ENCODE results near the gene FRMD4A.

FRMD4A gene

DNA sequence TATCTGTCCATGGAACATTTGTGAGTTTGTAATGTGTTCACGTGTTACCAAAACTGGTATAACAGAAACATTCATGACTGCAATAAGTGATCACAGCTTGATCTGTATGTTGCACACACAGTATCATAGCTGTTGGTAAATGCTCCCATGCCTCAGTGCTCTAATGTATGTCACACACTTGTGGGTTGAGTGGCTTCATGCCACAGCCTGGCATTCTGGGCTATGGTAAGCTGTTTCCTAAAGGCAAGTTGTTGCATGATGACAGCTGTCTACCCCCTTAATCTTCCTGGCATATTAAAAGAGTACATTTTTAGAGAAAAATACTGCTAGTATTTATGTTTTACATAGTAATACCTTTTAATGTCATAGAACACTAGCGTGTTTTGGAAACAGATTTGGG lies 708.8 kb downstream of the FRMD4A start:
- no peak for DNase-seq

DNA sequence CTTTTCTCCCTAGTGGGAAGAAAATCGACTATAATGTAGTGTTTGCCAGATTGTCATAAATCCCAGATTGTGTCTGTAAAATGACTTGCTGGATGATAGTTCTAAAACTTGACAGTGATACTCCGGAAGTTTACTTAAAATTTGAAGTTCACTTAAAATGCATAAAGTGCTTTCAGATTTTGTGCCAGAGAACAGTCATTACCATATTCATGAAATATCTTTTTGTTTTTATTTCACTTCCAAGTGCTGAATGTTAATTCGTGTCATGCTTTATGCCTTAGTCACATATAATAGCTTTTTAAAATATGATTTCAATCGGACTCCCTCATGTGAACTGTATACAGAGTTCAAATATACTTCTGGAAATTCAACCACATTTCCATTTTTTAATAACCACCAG lies 713.6 kb downstream of the FRMD4A start:
- no peak for DNase-seq

DNA sequence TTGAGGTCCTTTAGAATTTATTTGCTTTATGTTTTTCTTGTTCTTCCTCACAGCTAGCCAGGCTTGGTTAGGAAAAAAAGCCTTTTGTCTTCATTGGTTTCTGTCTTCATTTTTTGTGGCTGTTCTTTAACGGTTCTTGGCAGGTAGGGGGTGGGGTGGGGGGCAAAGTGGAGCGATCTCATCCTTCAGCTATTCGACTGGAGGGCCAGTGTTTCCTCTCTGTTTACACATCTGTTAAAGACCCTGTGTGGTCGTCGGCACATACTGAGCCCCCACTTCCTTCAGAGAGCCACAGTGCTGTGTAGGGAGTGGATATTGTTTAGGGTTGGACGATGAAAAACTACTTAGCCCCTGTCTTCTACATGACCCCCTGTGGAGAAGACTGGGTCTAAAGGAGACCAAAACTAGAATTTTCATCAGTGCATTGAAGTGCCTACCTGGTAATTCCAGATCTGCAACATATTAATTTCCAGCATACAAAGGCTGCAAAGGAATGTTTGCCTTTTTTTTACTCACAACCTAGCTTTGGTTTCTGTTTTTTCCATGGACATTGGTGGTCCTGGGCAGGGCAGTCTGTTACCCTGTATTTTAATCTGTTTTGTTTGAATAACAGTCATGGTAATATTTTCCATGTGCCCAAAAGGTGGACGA lies 714.9 kb downstream of the FRMD4A start:
- no peak for DNase-seq

DNA sequence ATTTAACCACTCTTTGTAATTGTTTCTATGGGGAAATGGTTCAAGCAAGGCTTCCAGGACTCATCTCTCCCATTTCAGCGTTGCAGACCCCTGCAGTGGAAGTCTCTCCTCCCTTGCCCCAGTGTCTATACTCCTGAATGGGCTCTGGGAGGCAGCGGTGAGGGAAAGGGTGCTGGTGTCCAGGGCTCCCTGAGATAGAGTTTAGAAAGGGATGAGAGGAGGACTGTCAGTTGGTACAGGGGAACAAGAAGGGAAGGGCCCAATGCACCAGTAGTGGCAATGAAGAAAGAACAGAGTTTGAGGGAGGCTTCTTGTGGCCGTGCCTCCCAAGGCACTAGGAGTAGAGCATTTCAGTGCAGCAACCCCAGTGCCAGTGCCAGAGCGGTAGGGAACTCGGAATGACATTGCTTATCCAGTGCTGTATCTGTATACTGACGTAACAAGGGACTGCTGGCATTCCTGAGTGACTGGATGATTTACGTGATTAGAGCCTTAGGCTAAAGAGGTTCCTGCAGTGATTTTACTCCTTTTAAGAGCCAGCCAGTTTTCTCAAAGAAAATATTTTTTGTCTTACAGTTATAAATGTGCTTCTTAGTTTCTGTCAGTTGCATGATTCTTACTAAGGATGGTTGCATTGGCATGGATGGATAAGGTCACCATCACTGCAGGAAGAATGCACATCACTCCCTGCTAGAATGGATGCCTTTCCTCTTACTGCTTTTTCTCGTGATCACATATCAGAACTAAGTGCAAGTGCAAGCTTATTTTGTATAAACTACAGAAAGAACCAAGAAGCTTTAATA lies 716.0 kb downstream of the FRMD4A start:
- DNase-seq, result no peak

DNA sequence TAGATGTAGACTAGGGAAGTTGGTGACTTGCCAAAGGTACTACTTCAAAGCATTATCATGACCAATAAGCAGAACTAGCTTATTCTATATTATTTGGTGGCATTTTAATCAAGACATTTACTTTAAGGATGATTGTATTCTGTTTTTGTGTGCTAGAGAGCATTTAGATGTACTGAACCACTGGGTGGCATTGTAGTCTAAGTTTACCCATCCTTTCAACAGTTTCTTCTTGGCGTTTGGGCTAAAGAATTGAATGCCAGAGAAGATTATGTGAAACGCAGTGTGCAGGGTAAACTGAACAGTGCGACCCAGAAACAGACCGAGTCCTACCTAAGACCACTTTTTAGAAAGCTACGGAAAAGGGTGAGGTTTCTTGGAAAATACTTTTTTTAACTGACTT lies 717.2 kb downstream of the FRMD4A start:
- no peak for DNase-seq

DNA sequence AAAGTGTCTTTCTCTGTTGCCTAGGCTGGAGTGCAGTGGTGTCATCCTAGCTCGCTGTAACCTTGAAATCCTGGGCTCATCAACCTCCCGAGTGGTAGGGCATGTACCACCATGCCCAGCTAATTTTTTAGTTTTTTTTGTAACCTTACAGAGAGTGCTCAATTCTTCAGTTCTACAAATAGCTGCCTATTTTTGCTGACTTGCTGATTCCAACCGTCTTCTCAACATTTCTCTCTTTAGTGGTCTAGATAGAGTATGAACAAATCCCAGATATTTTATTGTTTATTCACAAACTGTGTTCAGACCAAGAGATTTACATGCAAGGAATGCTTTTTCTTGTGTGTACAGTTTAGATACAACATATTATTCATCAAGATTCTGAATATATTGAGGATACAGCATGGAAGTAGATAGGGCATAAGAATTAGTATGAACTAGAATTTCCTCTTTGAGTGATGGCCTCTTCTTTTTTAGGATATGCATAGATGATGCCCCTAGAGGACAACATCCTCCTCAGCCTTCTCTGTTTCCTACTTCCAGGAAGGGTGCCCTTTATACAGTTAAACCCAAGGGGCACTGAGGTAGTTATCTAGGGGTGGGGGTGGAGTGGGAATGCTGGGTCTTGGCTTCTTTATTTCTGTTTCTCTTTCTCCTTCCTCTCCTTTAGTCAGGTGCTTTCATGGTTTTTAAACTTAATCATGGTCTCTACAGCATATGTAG lies 717.9 kb downstream of the FRMD4A start:
- no peak for DNase-seq

DNA sequence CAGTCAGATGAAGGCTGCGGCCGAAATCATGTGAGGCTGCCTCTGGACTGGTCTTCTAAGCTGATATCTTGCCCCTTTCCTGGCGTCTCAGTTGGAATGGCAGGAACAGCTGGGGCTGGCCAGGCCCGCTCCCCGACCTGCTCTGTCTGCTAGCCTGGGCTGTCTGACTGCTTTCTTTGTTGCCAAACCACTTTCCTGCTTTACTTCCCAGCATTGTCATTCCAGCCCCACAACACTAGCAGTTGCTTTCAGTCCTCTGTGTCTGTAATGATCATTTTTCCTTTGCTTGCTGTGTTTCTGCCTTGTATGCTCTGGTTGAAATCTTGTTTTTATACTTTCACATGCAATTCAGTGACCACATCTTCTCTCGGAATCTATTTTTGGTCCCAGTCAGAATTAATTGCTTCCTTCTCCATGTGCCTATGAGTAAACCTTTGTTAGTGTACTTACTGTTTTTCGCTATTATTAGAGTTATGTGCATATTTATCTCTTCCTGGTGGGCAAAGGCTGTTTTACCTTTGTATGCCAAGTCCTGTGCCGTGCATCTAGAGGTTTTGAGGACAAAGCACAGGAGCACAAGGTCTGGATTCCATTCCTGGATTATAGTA lies 722.4 kb downstream of the FRMD4A start:
- no peak for DNase-seq

DNA sequence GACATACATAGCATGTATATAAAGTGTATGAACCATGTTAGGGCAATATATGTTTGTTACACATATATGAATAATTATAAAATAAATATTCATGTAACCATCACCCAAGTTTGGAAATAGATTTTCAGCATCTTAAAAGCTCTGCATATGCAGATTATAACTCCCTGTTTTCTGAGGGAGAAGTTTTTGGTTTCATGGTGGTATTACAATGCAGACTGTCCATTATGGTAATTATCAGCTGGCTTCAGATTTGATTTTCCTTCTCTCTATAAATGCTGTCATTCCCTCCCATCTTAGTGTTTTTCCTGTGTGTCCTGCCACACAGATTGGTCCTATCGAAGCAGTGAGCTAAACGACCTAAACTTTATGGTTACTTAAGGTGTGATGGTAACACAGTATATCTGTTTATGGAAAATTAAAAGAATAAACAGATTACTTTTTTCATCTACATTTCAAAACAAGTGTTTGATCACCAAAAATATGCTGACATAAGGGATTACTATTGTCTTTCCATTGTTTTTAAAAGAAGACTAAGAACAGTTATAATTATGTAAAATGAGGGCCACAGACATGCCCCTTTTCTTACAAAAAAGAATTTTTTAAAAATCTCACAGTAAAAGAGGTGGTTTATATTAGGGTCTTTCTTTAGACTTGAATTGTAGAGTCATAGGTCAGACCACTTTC lies 726.2 kb downstream of the FRMD4A start:
- DNase-seq, result no peak

DNA sequence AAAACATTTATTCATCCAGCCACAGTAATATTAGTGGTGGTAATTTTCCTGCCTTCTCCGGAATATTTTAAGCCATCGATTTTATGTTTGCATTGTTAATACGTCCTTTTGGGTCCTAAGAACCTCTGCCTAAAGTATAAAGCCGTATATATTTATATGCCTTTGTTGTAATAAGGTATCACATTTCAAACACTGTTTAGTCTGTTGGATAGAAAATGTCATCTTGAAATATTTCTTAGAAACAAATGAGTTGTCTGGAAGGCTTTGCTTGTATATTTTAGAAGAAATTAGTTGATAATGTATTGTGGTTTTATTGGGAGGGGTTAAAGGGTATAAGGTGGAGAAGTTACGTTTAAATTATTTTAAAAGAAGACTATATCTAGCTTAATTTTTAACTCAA lies 732.8 kb downstream of the FRMD4A start:
- no peak for DNase-seq

DNA sequence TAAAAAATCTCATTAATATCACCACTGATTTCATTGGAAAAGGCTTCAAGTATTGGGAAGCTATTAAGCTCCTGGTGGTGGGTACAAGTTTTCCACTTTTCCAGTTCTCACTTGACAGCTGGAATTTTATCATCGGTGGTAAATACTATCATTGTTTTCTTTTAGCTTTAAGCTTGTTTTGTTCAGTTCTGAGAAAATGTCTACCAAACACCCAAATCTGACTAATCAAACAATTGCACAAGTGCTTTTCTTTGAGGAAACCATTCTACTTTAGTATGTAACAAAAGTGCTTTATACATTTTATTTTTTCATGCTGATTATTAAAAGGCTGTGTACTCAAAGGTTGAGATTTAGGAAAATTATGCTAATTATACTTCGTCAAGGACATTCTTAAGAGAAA lies 736.1 kb downstream of the FRMD4A start:
- no peak for DNase-seq

Measured in DMS 273 treated with DMSO at 0.1 percent for 48 hours (cell line).